Right renal pelvis (tissue), 4 donors: ENCODE results near the gene HIVEP3. TPM values are rescaled to one million over a fixed set of nuclear protein-coding genes. Genes with fewer than 3 reads are reported as not detected.

Experiments used
- DNase-seq, 4 donors: peaks; one replicate each; pipeline ENCODE4 v3.0.0-alpha.2; 2013; ENCODE audit warnings: low read depth in 4 of 4, low spot score in 3 of 4, missing footprints in 1 of 4
- polyA plus RNA-seq, 4 donors: library from polyadenylated mRNA; unstranded; fragments of 120-200 nt; gene quantifications; one replicate each; pipeline ENCODE4 v1.2.1, GENCODE V29; 2013; ENCODE audit not compliant: insufficient read length in 4 of 4

HIVEP3 gene
- polyA plus RNA-seq, 4 donors = 3.9 to 4.9 (median 4.5) TPM

DNA sequence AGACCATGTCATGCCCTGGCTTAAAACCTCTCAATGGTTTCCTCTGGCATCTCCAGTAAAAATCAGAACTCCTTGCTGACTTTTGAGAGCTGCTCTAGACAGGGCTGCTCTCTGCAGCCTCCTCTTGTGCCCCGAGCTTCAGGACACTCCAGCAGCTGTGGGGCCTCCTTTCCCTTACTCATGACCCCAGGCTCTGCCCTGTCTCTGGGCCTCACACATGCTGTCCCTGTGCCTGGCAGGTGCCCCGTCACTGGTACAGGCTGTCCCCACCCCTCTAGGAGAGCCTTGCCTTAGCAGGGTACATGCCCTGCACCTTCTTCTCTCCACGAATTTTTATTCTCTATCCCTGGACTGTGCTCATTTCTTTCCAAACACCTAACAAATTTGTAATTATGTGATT lies 43.2 kb downstream of the HIVEP3 start:
- no peak for DNase-seq

GRCh38 chr1:41874903-41875411 lies 43.8 kb downstream of the HIVEP3 start:
- no peak for DNase-seq

- no peak for DNase-seq
These were observed 44.5 kb downstream of the HIVEP3 start for GRCh38 chr1:41874151-41874719.

DNA sequence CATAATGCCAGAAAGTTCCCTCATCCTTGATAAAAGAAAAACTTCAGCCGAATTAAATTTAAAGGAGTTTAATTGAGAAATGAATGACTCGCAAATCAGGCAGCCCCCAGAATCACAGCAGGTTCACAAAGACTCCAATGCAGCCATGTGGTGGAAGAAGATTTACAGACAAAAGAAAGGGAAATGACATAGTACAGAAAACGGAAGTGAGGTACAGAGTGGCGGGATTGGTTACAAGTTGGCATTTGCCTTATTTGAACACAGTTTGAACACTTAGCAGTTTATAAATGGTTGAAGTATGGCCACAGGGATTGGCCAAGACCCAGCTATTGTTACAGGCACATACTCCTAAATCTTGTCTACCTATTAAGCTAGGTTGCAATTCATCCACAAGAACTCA lies 46.6 kb downstream of the HIVEP3 start:
- no peak for DNase-seq

GRCh38 chr1:41870076-41870562 lies 48.6 kb downstream of the HIVEP3 start:
- DNase-seq = no peak

GRCh38 chr1:41868241-41868998 lies 50.3 kb downstream of the HIVEP3 start:
- DNase-seq = no peak

GRCh38 chr1:41866285-41866684 lies 52.4 kb downstream of the HIVEP3 start:
- DNase-seq = no peak

DNA sequence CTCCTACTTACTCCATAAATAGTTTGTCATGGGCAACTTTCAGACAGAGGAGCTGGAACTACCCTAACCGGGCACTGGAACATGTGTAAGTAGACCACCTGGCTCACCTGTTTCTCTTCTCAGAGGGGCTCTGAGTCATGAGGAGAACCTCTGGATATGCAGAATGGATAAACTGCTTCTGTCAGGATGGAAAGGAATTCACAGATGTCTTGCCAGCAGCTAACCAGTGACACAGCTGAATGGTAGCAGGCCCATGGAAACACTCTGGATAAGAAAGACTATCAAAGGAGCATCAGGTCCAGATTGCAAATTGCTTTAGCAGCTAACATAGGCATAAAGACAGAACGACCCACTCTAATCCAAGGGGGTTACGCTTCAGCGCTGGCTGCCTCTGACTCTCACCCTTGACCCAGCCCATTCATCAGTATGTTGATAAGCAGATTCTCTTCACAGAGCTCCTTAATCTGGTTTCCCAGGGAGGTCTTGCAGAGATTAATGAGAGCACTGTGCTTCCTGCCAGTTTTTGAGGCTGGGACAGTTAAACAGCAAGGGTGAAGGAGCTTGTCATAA lies 54.2 kb downstream of the HIVEP3 start:
- no peak for DNase-seq

DNA sequence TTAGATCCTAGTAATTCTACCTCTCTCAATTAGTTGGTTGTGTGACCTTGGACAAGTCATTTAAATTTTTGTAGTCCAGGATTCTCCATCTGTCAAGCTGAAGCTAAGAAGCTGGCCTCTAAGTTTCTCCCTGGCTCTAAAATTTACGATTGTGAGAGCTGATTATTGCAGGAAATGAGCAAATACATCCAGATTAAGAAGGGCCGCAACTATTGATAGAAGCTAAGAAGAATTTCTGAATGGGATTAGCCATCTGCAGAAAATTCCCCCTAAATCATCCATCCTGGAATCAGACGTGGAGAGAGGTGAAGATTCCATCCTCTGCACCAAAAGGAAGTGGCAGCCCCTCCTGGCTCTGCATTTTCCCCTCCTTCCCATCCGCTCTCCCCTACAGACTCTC lies 55.0 kb downstream of the HIVEP3 start:
- DNase-seq = no peak

DNA sequence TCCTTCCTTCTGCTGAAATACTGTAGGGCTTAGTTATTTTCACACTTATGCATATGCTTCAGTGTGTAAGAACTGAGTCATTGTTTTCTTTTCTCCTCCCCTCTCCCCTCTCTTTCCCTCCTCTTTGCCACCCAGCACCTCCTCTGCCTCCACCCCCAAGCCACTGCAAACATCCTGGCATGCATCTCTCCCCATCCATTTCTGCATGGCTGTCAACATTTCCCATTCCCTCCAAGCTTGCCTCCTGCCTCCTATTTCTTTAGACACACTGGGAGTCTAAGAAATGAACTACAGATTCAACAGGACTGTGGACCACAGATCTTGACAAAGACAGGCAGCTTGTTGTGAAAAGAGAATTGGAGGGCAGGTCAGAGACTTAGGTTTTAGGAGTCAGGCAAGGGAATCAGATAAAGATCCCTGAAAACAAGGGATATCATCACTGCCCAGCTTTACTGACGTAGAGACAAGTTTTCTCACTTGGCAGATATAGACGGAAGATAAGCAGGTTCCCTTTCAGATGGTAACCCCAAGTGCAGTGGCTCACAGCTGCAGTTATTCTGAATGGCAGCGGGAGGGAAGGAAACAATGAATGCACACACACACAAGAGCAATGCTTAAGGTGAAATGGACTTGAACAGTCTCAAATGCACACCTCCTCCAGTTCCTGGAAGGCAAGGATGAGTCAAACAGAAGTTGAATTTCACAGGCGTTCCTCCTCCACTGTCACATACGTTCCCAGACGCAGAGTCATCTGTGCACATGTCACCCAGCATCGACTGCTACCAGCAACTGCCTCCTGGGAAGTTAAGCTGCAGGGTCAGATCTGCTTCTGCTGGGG lies 56.1 kb downstream of the HIVEP3 start:
- no peak for DNase-seq

DNA sequence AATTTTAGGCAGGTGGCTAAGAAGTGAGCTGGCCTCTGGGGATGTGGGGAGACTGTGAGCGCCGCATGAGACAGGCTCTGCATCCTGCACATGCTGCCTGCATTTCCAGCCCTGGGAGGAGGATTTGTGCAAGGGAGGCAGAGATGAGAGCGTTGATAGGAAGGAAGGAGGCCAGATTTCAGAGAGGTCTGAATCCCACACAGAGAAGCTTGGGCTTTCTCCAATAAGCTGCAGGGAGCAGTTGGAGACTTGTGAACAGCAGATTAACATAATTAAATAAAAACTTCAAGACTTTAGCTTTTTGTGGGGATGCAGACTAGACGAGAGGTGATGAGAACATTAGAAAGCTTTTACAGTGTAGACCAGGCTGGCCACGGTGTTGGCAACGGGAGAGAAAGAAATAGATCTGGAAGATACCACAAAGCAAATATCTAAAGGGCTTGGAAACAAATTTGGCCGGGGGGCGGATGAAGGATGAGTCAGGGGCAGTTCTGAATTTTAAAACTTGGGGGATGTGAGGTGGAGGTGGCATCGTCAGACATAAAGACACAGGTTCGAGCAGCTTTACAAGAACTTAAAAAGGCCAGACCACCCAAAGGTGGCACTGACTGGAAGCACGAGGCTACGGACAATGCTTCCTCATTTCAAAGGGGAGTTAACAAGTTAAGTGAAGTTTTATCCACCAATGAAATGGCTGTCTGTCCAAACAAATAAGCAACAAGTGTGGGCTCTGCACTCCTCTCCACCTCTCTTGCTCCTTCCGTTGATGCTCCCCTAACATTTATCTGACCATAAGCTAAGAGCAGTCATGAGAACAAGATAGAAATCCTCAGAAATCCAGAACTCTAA lies 57.0 kb downstream of the HIVEP3 start:
- DNase-seq = no peak

- no peak for DNase-seq
These were observed 58.0 kb downstream of the HIVEP3 start for GRCh38 chr1:41860771-41861170.

GRCh38 chr1:41860214-41860613 lies 58.5 kb downstream of the HIVEP3 start:
- DNase-seq = no peak

DNA sequence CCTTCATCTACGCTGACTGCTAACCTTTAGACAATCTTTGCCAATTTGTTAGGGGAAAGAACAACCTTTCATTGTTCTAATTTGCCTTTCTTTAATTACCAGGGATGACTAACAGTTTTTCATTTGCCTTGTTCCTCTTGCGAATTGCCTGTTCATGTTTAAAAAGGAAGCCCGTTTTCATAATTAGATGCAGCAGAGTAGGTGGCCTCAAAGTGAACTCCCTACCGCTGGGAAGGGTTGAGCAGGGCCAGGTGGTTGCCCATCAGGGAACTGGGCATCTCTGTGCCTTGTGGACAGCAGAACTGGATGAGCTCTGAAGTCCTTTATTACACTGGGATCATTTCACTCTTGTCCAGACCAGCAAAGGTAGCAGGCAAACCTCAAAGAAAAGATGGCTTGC lies 59.0 kb downstream of the HIVEP3 start:
- DNase-seq = no peak

GRCh38 chr1:41856944-41857285 lies 61.8 kb downstream of the HIVEP3 start:
- DNase-seq = no peak

DNA sequence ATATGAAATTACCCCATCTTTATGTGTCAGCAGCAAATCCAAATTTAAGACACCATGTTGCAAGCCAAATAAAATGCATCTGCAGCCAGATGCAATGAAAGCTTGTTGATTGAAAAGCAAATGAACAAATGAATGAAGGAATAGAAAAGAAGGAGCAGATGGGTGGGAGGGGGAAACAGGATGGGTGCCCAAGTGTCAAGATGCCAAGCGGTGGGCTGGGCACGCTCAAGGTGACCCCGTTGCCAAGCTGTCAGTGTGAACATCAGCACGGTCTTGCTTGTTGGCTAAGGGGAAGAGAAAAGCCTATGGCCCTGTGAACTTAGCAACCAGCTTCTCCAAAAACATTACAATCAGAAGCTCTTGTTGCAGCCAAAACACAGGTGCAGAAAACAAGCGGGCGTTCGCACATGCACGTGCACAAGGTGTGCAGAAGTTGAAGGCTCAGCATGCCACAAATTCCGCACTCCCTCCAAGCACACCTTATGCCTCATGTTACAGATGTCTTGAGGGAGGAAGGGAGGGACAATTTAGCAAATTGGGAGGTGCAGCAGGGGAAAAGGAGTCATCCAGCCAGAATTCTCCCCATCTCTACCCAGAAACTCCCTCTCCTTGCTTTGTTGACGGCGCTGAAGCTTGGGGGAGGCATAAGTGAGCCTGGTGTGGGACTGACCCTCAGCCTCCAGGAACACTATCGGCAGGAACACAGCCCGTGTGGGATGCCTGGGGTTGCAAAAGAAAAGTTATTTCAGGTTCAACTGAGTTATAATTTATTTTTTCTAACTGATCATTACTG lies 62.4 kb downstream of the HIVEP3 start:
- DNase-seq = no peak

- DNase-seq = no peak
These were observed 63.0 kb downstream of the HIVEP3 start for GRCh38 chr1:41855713-41856112.

DNA sequence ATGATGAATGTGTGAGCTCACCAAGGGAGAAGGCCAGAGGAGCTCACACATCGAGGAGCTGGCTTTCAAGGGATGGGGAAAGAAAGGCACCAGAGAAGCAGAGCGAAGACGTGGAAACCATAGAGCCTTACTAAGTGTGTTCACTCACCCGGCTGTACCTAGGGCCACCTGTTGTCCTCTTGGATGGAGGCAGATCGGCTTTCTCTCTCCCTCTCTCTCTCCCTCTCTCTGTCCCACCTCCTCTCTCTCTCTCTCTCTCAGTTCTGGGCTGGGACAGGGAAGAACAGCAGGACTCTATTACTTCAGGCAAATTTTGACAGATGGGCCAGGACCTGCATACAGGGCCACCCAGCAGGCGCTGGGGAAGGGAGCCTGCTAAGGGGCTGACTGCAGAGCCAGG lies 64.8 kb downstream of the HIVEP3 start:
- no peak for DNase-seq

- DNase-seq = no peak
These were observed 66.6 kb downstream of the HIVEP3 start for GRCh38 chr1:41852091-41852490.
